Ishikawa (cell line): ENCODE results near the gene DIP2C.

Source experiments
- EP300 ChIP-seq: IDR thresholded peaks from 2 replicates; pipeline ENCODE4 v1.6.1; 2012; ENCODE audit warnings: borderline replicate concordance
- RAD21 ChIP-seq: IDR thresholded peaks from 2 replicates; pipeline ENCODE4 v1.6.1; 2012; ENCODE audit warnings: low read depth
- TCF12 ChIP-seq: IDR thresholded peaks from 2 replicates; pipeline ENCODE4 v1.6.1; 2012; ENCODE audit warnings: low read depth
- YY1 ChIP-seq: IDR thresholded peaks from 2 replicates; pipeline ENCODE4 v1.6.1; 2012; ENCODE audit warnings: low read depth
- TF ChIP-seq, protein P1 (sequence below): IDR thresholded peaks from 2 replicates; pipeline ENCODE4 v1.6.1; 2012
- TF ChIP-seq, protein P2 (sequence below): IDR thresholded peaks from 2 replicates; pipeline ENCODE4 v1.6.1; 2012; ENCODE audit warnings: low read depth, mild to moderate bottlenecking

- TF ChIP-seq TCF12, result no peak
- TF ChIP-seq EP300, result no peak
- TF ChIP-seq, protein P1, sequence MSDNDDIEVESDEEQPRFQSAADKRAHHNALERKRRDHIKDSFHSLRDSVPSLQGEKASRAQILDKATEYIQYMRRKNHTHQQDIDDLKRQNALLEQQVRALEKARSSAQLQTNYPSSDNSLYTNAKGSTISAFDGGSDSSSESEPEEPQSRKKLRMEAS, result no peak
- TF ChIP-seq RAD21, result no peak
- TF ChIP-seq, protein P2, sequence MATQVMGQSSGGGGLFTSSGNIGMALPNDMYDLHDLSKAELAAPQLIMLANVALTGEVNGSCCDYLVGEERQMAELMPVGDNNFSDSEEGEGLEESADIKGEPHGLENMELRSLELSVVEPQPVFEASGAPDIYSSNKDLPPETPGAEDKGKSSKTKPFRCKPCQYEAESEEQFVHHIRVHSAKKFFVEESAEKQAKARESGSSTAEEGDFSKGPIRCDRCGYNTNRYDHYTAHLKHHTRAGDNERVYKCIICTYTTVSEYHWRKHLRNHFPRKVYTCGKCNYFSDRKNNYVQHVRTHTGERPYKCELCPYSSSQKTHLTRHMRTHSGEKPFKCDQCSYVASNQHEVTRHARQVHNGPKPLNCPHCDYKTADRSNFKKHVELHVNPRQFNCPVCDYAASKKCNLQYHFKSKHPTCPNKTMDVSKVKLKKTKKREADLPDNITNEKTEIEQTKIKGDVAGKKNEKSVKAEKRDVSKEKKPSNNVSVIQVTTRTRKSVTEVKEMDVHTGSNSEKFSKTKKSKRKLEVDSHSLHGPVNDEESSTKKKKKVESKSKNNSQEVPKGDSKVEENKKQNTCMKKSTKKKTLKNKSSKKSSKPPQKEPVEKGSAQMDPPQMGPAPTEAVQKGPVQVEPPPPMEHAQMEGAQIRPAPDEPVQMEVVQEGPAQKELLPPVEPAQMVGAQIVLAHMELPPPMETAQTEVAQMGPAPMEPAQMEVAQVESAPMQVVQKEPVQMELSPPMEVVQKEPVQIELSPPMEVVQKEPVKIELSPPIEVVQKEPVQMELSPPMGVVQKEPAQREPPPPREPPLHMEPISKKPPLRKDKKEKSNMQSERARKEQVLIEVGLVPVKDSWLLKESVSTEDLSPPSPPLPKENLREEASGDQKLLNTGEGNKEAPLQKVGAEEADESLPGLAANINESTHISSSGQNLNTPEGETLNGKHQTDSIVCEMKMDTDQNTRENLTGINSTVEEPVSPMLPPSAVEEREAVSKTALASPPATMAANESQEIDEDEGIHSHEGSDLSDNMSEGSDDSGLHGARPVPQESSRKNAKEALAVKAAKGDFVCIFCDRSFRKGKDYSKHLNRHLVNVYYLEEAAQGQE, result no peak
- TF ChIP-seq YY1, result no peak
Measured at GRCh38 chr10:556971-557637, 132.4 kb downstream of the DIP2C start.
